Stimulated activated naive CD8-positive, alpha-beta T cell treated with anti-CD3 and anti-CD28 coated beads, Interleukin-15, Interleukin-2, amounts not matched to agents 100 ng/mL and 50 ng/mL, for 24 hours (primary cell): ENCODE measurements around the gene SLC26A1.
"Not testable (repeated sequence)": the region's sequence is repeated elsewhere in the genome, so short reads cannot be mapped to it uniquely, and the experiment has no call there.

Source experiments
- H3K27ac Mint-ChIP-seq: one replicate; pipeline ENCODE4 v1.8.0; 2021; ENCODE audit warnings: mild to moderate bottlenecking, mixed read lengths
- H3K27me3 Mint-ChIP-seq: one replicate; pipeline ENCODE4 v1.8.0; 2021; ENCODE audit warnings: mixed read lengths
- H3K36me3 Mint-ChIP-seq: one replicate; pipeline ENCODE4 v1.8.0; 2021; ENCODE audit warnings: low read depth, mixed read lengths
- H3K4me1 Mint-ChIP-seq: one replicate; pipeline ENCODE4 v1.8.0; 2021; ENCODE audit warnings: low read depth, mixed read lengths
- H3K4me3 Mint-ChIP-seq: one replicate; pipeline ENCODE4 v1.8.0; 2021; ENCODE audit warnings: mild to moderate bottlenecking, mixed read lengths
- H3K9me3 Mint-ChIP-seq: one replicate; pipeline ENCODE4 v1.8.0; 2021; ENCODE audit warnings: mixed read lengths

SLC26A1 gene

GRCh38 chr4:999240-999863 lies 6.1 kb upstream of the SLC26A1 start:
- H3K27ac Mint-ChIP-seq, H3K36me3 Mint-ChIP-seq, H3K4me1 Mint-ChIP-seq, H3K4me3 Mint-ChIP-seq, H3K9me3 Mint-ChIP-seq: not testable (repeated sequence)
- H3K27me3 Mint-ChIP-seq = peaks cover 28% of the 10 kb centered on the region

- H3K4me3 Mint-ChIP-seq = no peak overlapping the region
- no peaks in the 10 kb centered on the region for H3K9me3 Mint-ChIP-seq
- H3K27me3 Mint-ChIP-seq = peaks cover 24% of the 10 kb centered on the region
- H3K36me3 Mint-ChIP-seq = no peaks in the 10 kb centered on the region
- no peak overlapping the region for H3K27ac Mint-ChIP-seq
- H3K4me1 Mint-ChIP-seq = peaks cover 4% of the 10 kb centered on the region
Measured at GRCh38 chr4:998096-998691, 5.0 kb upstream of the SLC26A1 start.

DNA sequence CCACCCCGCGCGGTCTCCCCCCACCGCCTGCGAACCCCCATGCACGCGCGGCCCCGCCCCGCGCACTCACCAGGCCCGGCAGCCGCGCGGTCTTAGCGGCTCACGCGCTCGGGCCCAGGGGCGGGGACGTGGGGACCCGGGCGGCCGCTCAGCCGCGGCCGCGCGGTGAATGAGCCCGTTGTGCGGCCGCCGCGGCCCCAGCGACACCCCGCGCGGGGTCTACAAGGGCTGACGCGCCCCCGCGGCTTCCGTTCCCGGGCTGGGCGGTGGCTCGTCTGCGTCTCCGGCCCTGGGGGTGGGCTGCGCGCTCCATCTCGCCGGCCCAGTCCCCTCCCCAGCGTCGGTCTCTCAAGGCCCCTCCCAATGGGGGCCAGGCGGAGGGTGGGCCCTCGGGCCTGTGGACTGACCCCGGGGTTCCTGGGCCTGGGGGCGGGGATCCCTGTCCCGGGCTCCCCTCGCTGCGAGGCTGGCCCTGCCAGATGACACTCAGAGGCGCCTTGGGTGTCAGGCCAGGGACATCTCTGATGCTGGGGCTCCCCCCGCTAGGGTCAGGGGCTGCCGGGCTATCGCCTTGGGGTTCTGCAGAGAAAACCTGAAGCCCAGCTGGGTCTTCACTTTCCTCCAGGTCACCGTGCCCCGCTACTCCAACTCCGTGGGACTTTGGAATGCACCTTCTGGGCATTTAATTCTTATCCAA lies 4.3 kb upstream of the SLC26A1 start:
- H3K36me3 Mint-ChIP-seq = no peaks in the 10 kb centered on the region
- H3K27me3 Mint-ChIP-seq = peaks cover 24% of the 10 kb centered on the region
- H3K9me3 Mint-ChIP-seq = no peaks in the 10 kb centered on the region
- peaks cover 4% of the 10 kb centered on the region for H3K4me1 Mint-ChIP-seq
- H3K4me3 Mint-ChIP-seq = no peak overlapping the region
- H3K27ac Mint-ChIP-seq = no peak overlapping the region

GRCh38 chr4:996997-997374 lies 3.8 kb upstream of the SLC26A1 start:
- Mint-ChIP-seq H3K4me1 (peaks cover 4% of the 10 kb centered on the region), H3K36me3 (no peaks in the 10 kb centered on the region), H3K27ac (no peak overlapping the region), H3K4me3 (no peak overlapping the region), H3K9me3 (no peaks in the 10 kb centered on the region), H3K27me3 (peaks cover 21% of the 10 kb centered on the region)

GRCh38 chr4:996030-996996 lies 3.1 kb upstream of the SLC26A1 start:
- Mint-ChIP-seq H3K36me3 (no peaks in the 10 kb centered on the region), H3K27me3 (peaks cover 15% of the 10 kb centered on the region), H3K9me3 (no peaks in the 10 kb centered on the region), H3K27ac (no peak overlapping the region), H3K4me3 (no peak overlapping the region), H3K4me1 (peaks cover 4% of the 10 kb centered on the region)

- no peaks in the 10 kb centered on the region for H3K9me3 Mint-ChIP-seq
- peaks cover 4% of the 10 kb centered on the region for H3K4me1 Mint-ChIP-seq
- H3K27me3 Mint-ChIP-seq = peaks cover 13% of the 10 kb centered on the region
- no peaks in the 10 kb centered on the region for H3K36me3 Mint-ChIP-seq
- no peak overlapping the region for H3K27ac Mint-ChIP-seq
- no peak overlapping the region for H3K4me3 Mint-ChIP-seq
Measured at GRCh38 chr4:995311-996026, 2.3 kb upstream of the SLC26A1 start.

- no peaks in the 10 kb centered on the region for H3K36me3 Mint-ChIP-seq
- H3K4me1 Mint-ChIP-seq = no peaks in the 10 kb centered on the region
- H3K4me3 Mint-ChIP-seq = no peak overlapping the region
- peaks cover 4% of the 10 kb centered on the region for H3K27me3 Mint-ChIP-seq
- no peak overlapping the region for H3K27ac Mint-ChIP-seq
- no peaks in the 10 kb centered on the region for H3K9me3 Mint-ChIP-seq
Measured at GRCh38 chr4:992297-993110, 700 bp downstream of the SLC26A1 start.

DNA sequence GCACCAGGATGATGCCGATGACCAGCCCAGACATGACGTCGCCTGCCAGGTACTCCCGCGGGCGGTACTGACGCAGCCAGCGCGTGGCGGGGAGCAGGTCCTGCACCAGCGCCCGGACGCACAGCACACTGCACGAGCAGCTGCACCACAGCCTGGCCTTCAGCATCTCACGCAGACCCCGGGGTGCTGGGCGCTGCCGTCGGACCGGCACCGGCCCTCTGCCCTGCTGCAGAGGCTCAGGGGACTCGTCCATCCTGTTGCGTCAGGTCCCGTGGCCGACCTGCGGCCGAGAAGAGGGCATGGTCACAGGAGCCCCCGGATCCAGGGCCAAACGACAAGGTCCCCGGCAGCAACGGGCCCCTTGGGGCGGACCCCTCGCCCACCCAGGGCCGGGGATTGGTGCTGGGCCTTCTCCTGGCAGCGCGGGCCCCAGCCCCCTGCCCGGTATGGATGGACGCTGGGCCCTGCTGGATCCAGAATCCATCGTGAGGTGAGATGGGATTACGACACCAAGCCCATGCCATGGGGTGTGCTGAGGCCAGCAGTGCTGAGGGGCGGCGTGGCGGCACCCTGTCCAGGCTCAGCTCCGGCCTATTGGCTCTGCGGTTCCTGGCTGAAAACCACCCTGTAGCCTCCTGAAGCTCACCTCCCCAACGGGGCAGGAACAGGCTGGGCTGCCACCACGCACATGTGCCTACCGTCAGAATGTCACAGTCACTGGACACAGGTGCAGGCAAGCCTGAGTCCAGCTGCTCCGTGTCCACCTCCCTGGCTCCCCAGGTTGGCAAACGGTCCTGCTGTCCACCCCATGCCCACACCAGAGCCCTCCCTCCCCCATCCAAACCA lies 1.5 kb downstream of the SLC26A1 start:
- H3K36me3 Mint-ChIP-seq = no peaks in the 10 kb centered on the region
- no peak overlapping the region for H3K4me3 Mint-ChIP-seq
- H3K27ac Mint-ChIP-seq = no peak overlapping the region
- H3K4me1 Mint-ChIP-seq = peaks cover under 1% of the 10 kb centered on the region
- H3K27me3 Mint-ChIP-seq = peaks cover under 1% of the 10 kb centered on the region
- H3K9me3 Mint-ChIP-seq = no peaks in the 10 kb centered on the region

DNA sequence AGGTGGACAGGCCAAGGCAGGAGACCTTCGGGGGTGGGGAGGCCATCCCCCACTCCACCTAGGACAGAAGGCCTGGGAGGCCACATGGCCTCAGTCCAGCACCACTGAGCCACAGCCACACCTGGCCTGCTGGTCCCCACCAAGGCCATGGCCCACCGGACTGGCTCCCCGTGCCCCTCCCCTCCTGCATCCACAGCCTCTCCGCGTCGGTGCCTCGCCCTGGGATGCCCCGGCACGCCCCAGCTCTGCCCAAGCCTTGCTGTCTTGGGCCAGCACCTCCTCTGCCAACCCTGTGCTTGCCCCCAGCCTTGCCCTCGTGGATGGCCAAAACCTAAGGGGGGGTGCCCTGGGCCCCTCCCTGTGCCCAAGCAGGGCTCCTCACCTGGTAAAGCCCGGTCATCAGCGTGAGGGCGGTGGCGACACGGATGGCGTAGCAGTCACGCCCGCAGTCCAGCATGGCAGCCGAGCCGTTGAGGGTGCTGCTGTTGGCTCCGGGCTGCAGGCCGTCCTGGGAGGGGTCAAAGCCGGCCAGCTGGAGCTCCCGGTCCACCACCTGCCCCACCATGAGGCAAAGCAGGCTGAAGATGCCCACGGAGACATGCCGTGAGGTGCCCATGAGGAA lies 2.3 kb downstream of the SLC26A1 start:
- no peak overlapping the region for H3K4me3 Mint-ChIP-seq

GRCh38 chr4:989722-990471 lies 3.3 kb downstream of the SLC26A1 start:
- Mint-ChIP-seq H3K27ac (no peak overlapping the region), H3K36me3 (no peaks in the 10 kb centered on the region), H3K27me3 (no peaks in the 10 kb centered on the region), H3K4me1 (peaks cover 15% of the 10 kb centered on the region), H3K4me3 (no peak overlapping the region), H3K9me3 (no peaks in the 10 kb centered on the region)

More for the DNA sequence above, 2.3 kb downstream of the SLC26A1 start:
- Mint-ChIP-seq H3K27me3 (no peaks in the 10 kb centered on the region), H3K36me3 (no peaks in the 10 kb centered on the region), H3K27ac (no peak overlapping the region), H3K4me1 (peaks cover 7% of the 10 kb centered on the region), H3K9me3 (no peaks in the 10 kb centered on the region)

DNA sequence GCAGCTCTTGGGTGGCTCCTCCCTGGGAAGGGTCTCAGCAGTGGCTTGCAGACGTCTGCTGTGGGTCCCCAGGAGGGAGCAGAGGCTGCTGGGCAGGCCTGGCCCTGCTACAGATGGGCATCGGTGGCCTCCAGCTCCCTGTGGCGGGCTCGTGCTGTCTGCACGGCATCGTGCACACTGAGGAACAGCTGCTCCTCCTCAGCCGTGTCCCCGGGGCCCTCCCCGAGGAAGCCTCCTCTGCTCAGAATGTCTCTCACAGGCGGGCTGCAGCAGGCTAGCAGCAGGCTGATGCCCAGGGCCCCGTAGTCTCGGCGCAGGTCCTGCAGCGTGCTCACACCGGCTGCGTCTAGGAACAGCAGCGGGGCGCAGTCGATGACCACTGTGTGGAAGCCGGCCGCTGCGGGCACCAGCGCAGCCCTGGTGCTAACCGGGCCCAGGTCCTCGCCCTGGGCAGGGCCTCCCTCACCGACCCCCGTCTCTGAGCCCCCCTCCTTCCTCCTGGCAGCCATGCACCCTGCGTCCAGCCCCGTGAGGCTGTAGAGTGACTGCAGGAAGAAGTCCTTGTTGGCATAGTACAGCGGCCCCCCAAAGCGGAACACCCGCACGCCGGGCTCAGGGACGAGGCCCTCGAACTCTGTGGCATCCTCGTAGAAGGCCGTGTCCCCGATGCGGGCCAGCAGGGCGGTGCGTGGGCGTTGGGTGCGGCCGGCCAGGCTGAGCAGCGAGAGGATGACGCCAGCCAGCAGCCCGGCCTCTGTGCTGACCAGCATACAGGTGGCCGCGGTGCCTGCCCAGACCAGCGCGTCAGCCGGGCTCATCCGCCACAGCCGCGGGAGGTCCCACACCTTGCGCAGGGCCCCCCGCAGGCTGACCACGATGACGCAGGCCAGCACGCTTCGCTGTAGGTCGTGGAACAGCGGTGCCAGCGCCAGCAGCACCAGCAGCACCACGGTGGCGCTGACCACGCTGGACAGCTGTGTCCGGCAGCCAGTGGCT lies 4.2 kb downstream of the SLC26A1 start:
- H3K9me3 Mint-ChIP-seq = no peaks in the 10 kb centered on the region
- peaks cover 24% of the 10 kb centered on the region for H3K4me1 Mint-ChIP-seq
- H3K27me3 Mint-ChIP-seq = no peaks in the 10 kb centered on the region
- H3K4me3 Mint-ChIP-seq = no peak overlapping the region
- H3K36me3 Mint-ChIP-seq = no peaks in the 10 kb centered on the region
- H3K27ac Mint-ChIP-seq = no peak overlapping the region
